ENCODE results near the gene CHL1. TPM values are rescaled to one million over a fixed set of nuclear protein-coding genes. Genes with fewer than 3 reads are reported as not detected.

CHL1 gene
- total RNA-seq, 1 donor from 2014 or later: not detected

DNA sequence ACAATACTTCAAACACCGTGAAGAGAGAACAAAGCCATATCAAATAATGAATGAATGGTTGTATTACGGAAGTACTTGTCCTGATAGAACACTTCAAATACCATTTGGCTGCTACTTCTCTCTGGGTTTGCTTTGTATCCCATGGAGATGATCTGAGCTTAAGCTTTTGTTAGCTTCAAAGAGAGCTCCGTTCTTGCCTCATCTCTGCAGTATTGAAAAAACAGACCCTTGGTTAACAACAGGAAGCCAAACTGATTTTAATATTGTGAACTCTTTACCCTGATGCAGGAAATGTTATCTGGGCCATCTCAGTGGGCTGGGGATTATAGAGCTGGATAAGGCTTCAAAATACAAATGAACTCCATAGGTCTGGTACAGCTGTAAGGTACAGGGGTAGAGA, 101.0 kb downstream of the CHL1 start:
- intact Hi-C loops (cut with micrococcal nuclease): no loop called here

DNA sequence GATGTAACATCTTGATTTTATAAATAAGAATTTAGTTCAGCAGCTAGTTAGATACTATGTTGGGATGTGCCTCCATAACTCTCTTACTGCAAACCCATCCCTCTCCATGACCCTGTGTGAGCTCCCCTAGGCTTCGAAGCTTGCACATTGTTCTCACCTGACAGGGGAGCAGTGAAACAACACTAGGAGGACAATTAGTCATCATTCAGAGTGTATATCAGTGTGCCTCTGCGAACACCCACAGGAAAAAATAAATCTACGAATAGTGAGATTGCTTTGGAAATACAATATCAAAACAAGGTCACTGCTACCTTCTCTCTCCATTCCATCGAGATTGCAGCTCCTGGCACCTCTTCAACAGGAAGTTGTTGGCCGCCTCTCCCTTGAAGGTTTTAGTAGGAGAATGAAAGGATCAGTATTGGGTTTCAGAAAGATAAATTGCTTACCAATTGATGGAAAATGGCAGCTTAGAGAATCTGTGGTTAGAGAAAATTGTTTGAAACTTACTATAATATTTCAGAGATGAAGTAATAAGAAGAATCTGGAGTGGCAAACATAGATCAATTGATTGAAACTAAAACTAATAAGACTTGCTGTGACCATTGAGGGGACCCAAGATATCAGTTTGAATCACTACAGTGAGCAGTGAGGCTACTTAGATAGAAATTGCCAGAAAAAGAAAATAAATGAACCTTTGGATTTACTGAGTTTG, 103.2 kb downstream of the CHL1 start:
- Mint-ChIP-seq H3K4me1 (ENCODE audit: low read depth) (no peaks in the 10 kb centered on the region), H3K9me3 (no peaks in the 10 kb centered on the region), H3K4me3 (ENCODE audit: low read depth) (no peak overlapping the region), H3K36me3 (ENCODE audit: low read depth) (no peaks in the 10 kb centered on the region), H3K27ac (no peak overlapping the region), H3K27me3 (ENCODE audit: low read depth) (no peaks in the 10 kb centered on the region)
- intact Hi-C loops (cut with micrococcal nuclease): no loop called here
- DNase-seq (ENCODE audit: low spot score): no peak

More for the DNA sequence above, 101.0 kb downstream of the CHL1 start:
- Mint-ChIP-seq H3K9me3 (peaks cover 3% of the 10 kb centered on the region), H3K36me3 (ENCODE audit: low read depth) (no peaks in the 10 kb centered on the region), H3K4me1 (ENCODE audit: low read depth) (no peaks in the 10 kb centered on the region), H3K4me3 (ENCODE audit: low read depth) (no peak overlapping the region), H3K27me3 (ENCODE audit: low read depth) (no peaks in the 10 kb centered on the region), H3K27ac (no peak overlapping the region)
- DNase-seq (ENCODE audit: low spot score): no peak

DNA sequence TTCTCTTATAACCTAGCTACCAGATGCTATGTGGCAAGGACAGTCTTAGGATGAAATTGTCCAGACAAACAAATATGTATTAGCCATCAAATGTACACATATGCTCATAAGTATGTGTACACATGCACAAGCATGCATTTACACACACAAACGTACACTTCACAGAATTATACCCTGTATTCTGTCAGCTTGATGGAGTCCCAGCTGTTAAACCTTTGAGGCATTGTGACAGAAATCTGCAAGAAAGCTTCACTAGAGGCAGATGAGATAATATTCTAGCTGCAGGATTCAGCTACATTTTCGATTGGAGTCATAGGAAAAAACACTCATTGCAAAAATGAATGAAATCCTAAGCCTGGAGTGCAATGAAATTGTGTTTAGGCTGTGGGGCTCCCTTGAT, 110.6 kb downstream of the CHL1 start:
- DNase-seq (ENCODE audit: low spot score): no peak
- H3K27ac Mint-ChIP-seq: no peak overlapping the region
- intact Hi-C loops (cut with micrococcal nuclease): no loop called here
- no peaks in the 10 kb centered on the region for H3K4me1 Mint-ChIP-seq (ENCODE audit: low read depth)
- H3K4me3 Mint-ChIP-seq (ENCODE audit: low read depth): no peak overlapping the region
- H3K27me3 Mint-ChIP-seq (ENCODE audit: low read depth): no peaks in the 10 kb centered on the region
- H3K36me3 Mint-ChIP-seq (ENCODE audit: low read depth): no peaks in the 10 kb centered on the region
- H3K9me3 Mint-ChIP-seq: no peaks in the 10 kb centered on the region

DNA sequence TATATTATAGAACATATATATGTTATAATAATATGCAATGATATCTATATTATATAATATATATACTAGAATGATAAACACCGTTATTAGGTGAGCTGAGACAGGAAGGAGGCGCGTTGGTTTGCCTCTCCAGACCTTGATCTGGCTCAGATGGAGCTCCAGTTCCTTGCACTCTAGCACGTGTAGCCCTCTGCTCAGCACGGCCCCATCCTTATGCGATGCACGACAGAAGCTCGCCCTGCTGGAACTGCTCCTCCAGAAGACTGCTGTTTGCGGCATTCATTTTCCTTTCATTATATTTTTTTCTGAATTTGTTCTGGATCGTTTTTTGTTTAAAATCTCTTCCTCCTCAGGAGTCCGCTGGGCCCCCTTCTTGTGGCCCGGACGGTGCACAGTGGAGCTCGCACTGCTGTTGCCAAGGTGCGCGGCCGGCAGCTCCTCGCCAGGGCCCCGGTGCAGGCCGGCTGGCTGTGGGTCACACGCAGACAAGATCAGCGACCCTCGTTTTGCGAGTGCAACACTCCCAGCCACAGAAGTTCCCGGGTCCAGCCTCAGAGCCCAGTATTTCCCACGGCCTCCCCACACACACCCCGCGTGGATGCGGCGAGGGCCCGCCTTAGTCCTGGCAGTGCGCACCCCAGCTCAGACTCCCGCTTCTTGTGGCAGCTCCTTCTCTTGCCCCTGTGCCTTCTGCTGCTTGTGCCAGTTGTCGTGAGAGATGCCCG, 112.2 kb downstream of the CHL1 start:
- H3K27me3 Mint-ChIP-seq (ENCODE audit: low read depth): no peaks in the 10 kb centered on the region
- no peaks in the 10 kb centered on the region for H3K4me1 Mint-ChIP-seq (ENCODE audit: low read depth)
- DNase-seq (ENCODE audit: low spot score): no peak
- H3K36me3 Mint-ChIP-seq (ENCODE audit: low read depth): no peaks in the 10 kb centered on the region
- intact Hi-C loops (cut with micrococcal nuclease): no loop called here
- H3K4me3 Mint-ChIP-seq (ENCODE audit: low read depth): no peak overlapping the region
- no peaks in the 10 kb centered on the region for H3K9me3 Mint-ChIP-seq
- H3K27ac Mint-ChIP-seq: no peak overlapping the region

DNA sequence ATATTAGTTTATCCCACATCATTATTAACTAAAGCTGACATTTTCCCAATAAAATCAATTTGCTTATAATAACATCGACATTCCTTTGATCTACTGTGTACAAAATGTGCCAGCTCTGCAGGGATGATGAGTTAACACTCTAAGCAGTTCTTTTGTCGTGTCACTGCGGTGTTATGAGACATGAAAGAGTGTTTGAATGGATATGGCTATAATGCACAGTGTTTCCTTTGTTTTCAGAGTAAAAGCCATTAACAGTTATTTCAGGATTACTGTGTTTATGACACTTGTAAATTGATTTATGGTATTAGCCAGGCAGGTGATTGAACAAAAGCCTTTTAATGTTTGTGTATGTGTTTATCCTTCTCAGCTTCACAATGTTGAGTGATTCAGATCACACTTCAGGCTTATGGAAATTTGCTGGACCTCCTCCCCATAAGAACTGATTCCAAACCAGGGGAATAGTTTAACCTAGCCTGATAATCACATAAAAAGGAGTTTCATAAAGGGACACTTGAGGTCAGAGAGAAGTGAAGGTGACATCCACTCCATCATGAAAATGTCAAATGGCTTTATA, 115.7 kb downstream of the CHL1 start:
- H3K36me3 Mint-ChIP-seq (ENCODE audit: low read depth): no peaks in the 10 kb centered on the region
- H3K9me3 Mint-ChIP-seq: no peaks in the 10 kb centered on the region
- H3K4me3 Mint-ChIP-seq (ENCODE audit: low read depth): no peak overlapping the region
- no peak for DNase-seq (ENCODE audit: low spot score)
- intact Hi-C loops (cut with micrococcal nuclease): no loop called here
- H3K4me1 Mint-ChIP-seq (ENCODE audit: low read depth): no peaks in the 10 kb centered on the region
- H3K27ac Mint-ChIP-seq: no peak overlapping the region
- H3K27me3 Mint-ChIP-seq (ENCODE audit: low read depth): no peaks in the 10 kb centered on the region

DNA sequence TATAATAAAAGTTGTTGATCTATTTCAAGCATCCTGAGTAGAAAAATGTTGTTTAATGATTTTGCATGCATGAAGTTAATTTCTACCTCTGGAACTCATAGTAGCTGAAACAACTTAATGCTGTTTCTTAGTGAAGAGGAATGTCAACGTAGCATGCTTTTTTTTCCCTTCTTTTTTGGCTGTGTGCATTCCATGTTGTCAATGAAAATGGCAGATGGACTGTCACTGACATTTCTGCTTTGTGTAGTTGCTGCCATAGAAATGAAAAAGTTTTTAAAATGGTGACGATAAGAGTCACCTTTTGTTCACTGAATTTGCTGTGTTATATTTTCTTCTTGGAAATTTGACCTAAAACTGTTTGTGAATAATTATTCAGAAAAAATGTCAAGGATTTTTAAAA, 116.3 kb downstream of the CHL1 start:
- no peaks in the 10 kb centered on the region for H3K27me3 Mint-ChIP-seq (ENCODE audit: low read depth)
- intact Hi-C loops (cut with micrococcal nuclease): no loop called here
- no peaks in the 10 kb centered on the region for H3K9me3 Mint-ChIP-seq
- DNase-seq (ENCODE audit: low spot score): no peak
- H3K4me3 Mint-ChIP-seq (ENCODE audit: low read depth): no peak overlapping the region
- no peak overlapping the region for H3K27ac Mint-ChIP-seq
- no peaks in the 10 kb centered on the region for H3K4me1 Mint-ChIP-seq (ENCODE audit: low read depth)
- no peaks in the 10 kb centered on the region for H3K36me3 Mint-ChIP-seq (ENCODE audit: low read depth)

DNA sequence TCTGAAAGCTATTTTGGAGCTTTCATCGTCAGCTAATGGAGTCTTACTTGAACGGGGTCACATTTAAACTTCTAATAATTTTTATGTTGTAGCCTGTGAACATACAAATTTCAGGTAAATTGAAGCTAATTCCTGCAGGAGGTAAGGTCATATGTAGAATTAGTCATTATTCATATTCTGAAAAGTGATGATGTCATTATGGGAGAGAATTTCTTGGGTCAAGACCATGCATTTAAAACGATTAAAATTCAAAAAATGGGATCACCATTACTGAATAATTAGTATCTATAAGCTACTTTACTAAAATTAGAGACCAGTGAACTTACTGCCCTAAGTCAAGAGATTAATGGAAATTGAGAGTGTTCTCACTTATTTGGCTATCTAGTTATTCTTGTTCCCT, 120.4 kb downstream of the CHL1 start:
- Mint-ChIP-seq H3K9me3 (no peaks in the 10 kb centered on the region), H3K4me3 (ENCODE audit: low read depth) (no peak overlapping the region), H3K27me3 (ENCODE audit: low read depth) (no peaks in the 10 kb centered on the region), H3K27ac (no peak overlapping the region), H3K36me3 (ENCODE audit: low read depth) (no peaks in the 10 kb centered on the region), H3K4me1 (ENCODE audit: low read depth) (no peaks in the 10 kb centered on the region)
- intact Hi-C loops (cut with micrococcal nuclease): no loop called here
- DNase-seq (ENCODE audit: low spot score): no peak

DNA sequence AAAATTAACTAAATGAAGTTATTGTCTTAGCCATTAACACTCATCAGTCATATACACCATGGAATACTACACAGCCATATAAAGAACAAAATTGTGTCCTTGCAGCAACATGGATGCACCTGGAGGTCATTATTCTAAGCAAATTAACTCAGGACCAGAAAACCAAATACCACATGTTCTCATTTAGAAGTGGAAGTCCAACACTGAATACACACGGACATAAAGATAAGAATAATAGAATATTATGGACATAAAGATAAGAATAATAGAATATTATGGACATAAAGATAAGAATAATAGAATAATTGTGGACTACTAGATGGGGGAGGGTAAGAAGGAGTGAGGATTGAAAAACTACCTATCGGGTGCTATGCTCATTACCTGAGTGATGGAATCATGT, 122.3 kb downstream of the CHL1 start:
- H3K4me1 Mint-ChIP-seq (ENCODE audit: low read depth): no peaks in the 10 kb centered on the region
- DNase-seq (ENCODE audit: low spot score): no peak
- no peak overlapping the region for H3K4me3 Mint-ChIP-seq (ENCODE audit: low read depth)
- no peaks in the 10 kb centered on the region for H3K36me3 Mint-ChIP-seq (ENCODE audit: low read depth)
- H3K27me3 Mint-ChIP-seq (ENCODE audit: low read depth): no peaks in the 10 kb centered on the region
- H3K27ac Mint-ChIP-seq: no peak overlapping the region
- no peaks in the 10 kb centered on the region for H3K9me3 Mint-ChIP-seq
- intact Hi-C loops (cut with micrococcal nuclease): no loop called here

DNA sequence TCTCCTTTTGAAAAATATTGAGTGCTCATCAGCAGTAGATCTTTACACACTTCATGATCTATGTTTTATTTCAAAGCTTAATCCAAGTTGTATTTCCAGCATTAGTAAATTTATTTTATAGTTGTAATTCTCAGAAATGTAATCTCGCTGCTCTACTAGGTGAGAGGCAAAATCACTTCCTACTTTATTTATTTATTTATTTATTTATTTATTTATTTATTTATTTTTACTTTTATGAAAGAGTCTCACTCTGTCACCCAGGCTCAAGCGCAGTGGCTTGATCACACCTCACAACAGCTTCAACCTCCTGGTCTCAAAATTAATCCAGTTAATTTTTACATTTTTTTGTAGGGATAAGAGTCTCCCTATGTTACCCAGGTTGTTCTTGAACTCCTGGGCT, 127.9 kb downstream of the CHL1 start:
- Mint-ChIP-seq H3K4me3 (ENCODE audit: low read depth) (no peak overlapping the region), H3K36me3 (ENCODE audit: low read depth) (no peaks in the 10 kb centered on the region), H3K27me3 (ENCODE audit: low read depth) (no peaks in the 10 kb centered on the region), H3K9me3 (no peaks in the 10 kb centered on the region), H3K27ac (no peak overlapping the region), H3K4me1 (ENCODE audit: low read depth) (no peaks in the 10 kb centered on the region)
- intact Hi-C loops (cut with micrococcal nuclease): no loop called here
- no peak for DNase-seq (ENCODE audit: low spot score)

DNA sequence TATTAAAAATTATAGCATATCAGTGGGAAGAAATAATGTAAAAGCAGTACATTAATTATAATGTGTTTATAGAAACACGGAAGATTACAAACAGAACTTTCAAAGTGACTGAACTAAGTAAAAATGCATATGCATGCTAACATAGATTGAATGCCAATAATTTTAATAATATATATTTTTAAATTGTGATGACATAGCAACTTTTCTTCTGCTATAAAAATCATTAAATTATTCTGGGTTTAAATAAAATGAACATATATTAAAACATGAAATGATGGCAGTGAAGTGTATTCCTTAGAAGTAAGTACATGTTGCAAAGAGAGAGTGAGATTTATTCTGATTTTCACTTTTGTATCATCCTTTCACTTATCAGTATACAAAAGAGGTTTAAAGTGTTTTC, 128.9 kb downstream of the CHL1 start:
- Mint-ChIP-seq H3K4me1 (ENCODE audit: low read depth) (no peaks in the 10 kb centered on the region), H3K36me3 (ENCODE audit: low read depth) (no peaks in the 10 kb centered on the region)
- intact Hi-C loops (cut with micrococcal nuclease): no loop called here

DNA sequence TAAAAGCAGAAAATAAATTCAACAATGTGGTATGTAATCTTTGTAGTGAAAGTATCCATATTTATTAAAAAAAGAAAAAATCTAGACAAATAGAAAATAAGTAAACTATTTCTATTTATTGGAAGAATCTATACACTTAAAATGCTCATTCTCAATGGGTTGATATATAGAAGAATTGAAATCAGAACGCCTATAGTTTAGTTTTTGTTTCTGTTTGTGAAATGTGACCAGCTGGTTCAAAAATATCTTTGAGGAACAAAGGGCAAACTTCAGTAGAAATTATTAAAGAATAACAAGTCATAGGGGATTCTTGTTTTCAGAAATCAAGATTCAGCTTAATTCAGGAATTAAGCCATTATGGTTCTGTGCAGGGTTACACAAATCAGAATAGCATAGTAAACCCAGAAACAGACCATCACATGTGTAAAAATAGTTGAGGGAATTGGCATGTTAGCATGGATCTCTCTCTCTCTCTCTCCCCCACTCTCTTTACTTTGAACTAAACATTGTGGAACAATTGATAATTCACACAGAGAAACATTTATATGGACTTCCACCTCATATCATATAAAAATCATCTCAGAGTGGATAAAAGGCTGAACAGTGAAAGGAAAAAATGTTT, 134.0 kb downstream of the CHL1 start:
- H3K27me3 Mint-ChIP-seq (ENCODE audit: low read depth): no peaks in the 10 kb centered on the region
- intact Hi-C loops (cut with micrococcal nuclease): no loop called here
- no peak for DNase-seq (ENCODE audit: low spot score)
- no peaks in the 10 kb centered on the region for H3K9me3 Mint-ChIP-seq
- no peak overlapping the region for H3K27ac Mint-ChIP-seq
- H3K4me3 Mint-ChIP-seq (ENCODE audit: low read depth): no peak overlapping the region
- no peaks in the 10 kb centered on the region for H3K36me3 Mint-ChIP-seq (ENCODE audit: low read depth)
- no peaks in the 10 kb centered on the region for H3K4me1 Mint-ChIP-seq (ENCODE audit: low read depth)

More for the DNA sequence above, 128.9 kb downstream of the CHL1 start:
- H3K27ac Mint-ChIP-seq: no peak overlapping the region
- H3K9me3 Mint-ChIP-seq: no peaks in the 10 kb centered on the region
- no peaks in the 10 kb centered on the region for H3K27me3 Mint-ChIP-seq (ENCODE audit: low read depth)
- no peak overlapping the region for H3K4me3 Mint-ChIP-seq (ENCODE audit: low read depth)
- DNase-seq (ENCODE audit: low spot score): no peak

DNA sequence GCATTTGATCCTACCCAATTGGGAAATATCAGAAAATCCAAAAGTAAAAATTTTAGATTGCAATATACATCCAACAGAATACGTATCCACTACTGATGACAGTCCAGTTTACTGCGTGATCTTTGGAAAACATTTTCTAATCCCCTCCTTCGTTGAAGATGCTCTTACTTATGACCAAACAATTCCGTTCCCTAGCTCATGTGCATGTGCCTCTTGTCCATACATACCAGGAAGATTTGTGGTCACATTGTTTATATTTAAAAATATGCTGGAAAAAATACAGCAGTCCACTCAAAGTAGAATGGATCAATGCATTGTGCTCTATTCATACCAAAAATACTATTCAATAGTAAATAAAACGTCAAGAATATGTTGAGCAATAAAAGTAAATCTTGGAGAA, 135.3 kb downstream of the CHL1 start:
- H3K4me1 Mint-ChIP-seq (ENCODE audit: low read depth): no peaks in the 10 kb centered on the region
- H3K27ac Mint-ChIP-seq: no peak overlapping the region
- DNase-seq (ENCODE audit: low spot score): no peak
- H3K27me3 Mint-ChIP-seq (ENCODE audit: low read depth): no peaks in the 10 kb centered on the region
- H3K9me3 Mint-ChIP-seq: no peaks in the 10 kb centered on the region
- intact Hi-C loops (cut with micrococcal nuclease): no loop called here
- H3K36me3 Mint-ChIP-seq (ENCODE audit: low read depth): no peaks in the 10 kb centered on the region
- no peak overlapping the region for H3K4me3 Mint-ChIP-seq (ENCODE audit: low read depth)

DNA sequence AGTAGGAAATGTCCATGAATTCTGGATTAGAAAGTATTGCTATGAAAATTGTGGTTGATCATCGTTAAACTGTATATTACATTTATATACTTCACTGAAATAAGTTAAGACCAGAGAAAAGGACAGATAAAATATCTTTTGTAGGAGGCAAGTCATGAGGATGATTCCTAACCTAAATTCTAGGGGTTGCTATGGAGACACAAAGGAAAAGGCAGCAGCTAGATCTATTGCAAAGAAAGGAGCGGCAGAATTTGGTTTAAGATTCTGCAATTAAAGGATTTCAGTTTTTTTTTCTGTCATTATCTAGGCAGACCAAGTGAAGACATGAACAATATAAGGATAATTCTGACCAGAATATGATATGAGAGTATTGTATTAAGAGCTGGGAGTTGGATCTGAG, 136.1 kb downstream of the CHL1 start:
- Mint-ChIP-seq H3K4me3 (ENCODE audit: low read depth) (no peak overlapping the region), H3K4me1 (ENCODE audit: low read depth) (no peaks in the 10 kb centered on the region), H3K27ac (no peak overlapping the region), H3K36me3 (ENCODE audit: low read depth) (no peaks in the 10 kb centered on the region), H3K27me3 (ENCODE audit: low read depth) (no peaks in the 10 kb centered on the region), H3K9me3 (no peaks in the 10 kb centered on the region)
- DNase-seq (ENCODE audit: low spot score): no peak
- intact Hi-C loops (cut with micrococcal nuclease): no loop called here

All from activated T-helper 2 cell treated with anti-CD3 and anti-CD28 coated beads, Interferon-gamma antibody, Interleukin-2, Interleukin-4, amounts not matched to agents 10 μg/mL and 5 μg/mL and 100 μg/mL, durations not matched to agents 14 hours and 24 hours and 36 hours (primary cell).